Measurements from ENCODE around the gene ELOVL3. TPM values are rescaled to one million over a fixed set of nuclear protein-coding genes. Genes with fewer than 3 reads are reported as not detected.

ELOVL3 gene
- total and polyA plus RNA-seq, 2 experiments from 2014 or later = 0.59 TPM; not detected in 1

DNA sequence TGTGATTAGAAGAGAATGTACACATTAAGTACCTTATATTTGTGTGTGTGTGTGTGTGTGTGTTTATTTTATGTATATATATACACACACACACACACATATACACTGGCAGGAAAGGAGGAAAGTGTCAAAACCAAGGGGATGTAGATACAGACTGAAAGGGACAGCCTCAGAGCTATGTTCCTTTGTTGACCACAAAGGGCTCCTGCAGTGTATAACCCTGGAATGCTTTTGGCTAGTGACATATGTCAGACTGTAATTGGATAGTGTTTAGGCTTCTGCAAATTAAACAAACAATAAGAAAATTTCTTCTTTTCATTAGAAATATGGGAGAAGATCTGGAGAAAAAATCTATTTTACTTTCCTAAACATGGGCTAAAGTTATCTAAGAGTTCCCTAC, 35.1 kb downstream of the ELOVL3 start:
- no peak overlapping the region for H3K4me3 ChIP-seq
- no peaks in the 10 kb centered on the region for H3F3A ChIP-seq (replicated peaks; ENCODE audit: low read depth)
- Mint-ChIP-seq H3K36me3 (ENCODE audit: low read depth) (peaks cover 9% of the 10 kb centered on the region; the same call in 2 of the 3 replicates), H3K27me3 (ENCODE audit: insufficient read depth, low read depth, poor library complexity) (no peaks in the 10 kb centered on the region), H3K27ac (no peak overlapping the region), H3K4me1 (peaks cover 8% of the 10 kb centered on the region; the same call in 2 of the 3 replicates), H3K9me3 (no peaks in the 10 kb centered on the region), H3K4me3 (no peak overlapping the region)
- H2AFZ ChIP-seq = no peak overlapping the region
- TF ChIP-seq POLR2AphosphoS5 (IDR thresholded peaks at IDR 0.05; ENCODE audit: low read depth) (no peak), ZNF331 (CRISPR knock-in tag; IDR thresholded peaks at IDR 0.05; ENCODE audit: low read depth) (no peak)
- DNase-seq (ENCODE audit: low spot score) (no peak), ATAC-seq (no peak)
- no peaks in the 10 kb centered on the region for H3K9me2 ChIP-seq (ENCODE audit: insufficient read depth)
- H4K20me1 ChIP-seq (replicated peaks; ENCODE audit: insufficient read depth) = peaks cover 15% of the 10 kb centered on the region
- H3K4me1 ChIP-seq (ENCODE audit: insufficient read depth) = peaks cover 5% of the 10 kb centered on the region
- no peaks in the 10 kb centered on the region for H3K27me3 ChIP-seq (ENCODE audit: insufficient read depth)
- H3K27ac ChIP-seq (ENCODE audit: low read depth) = no peak overlapping the region
- H3K36me3 ChIP-seq (ENCODE audit: insufficient read depth) = no peaks in the 10 kb centered on the region
- peaks cover 6% of the 10 kb centered on the region; the same call in 1 of the 2 replicates for H3K79me2 ChIP-seq (replicated peaks; ENCODE audit: insufficient read depth)
- H3K4me2 ChIP-seq = no peak overlapping the region

DNA sequence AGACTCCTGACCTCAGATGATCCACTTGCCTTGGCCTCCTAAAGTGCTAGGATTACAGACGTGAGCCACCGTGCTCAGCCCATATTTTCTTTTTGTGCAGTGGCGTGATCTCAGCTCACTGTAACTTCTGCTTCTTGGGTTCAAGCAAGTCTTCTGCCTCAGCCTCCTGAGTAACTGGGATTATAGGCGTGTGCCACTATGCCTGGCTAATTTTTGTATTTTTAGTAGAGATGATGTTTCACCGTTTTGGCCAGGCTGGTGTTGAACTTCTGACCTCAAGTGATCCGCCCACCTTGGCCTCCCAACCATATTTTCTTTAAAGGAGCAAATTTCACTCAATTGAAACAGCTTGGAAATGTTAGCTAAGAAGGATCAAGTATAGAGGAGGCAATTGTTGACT, 35.7 kb downstream of the ELOVL3 start:
- Mint-ChIP-seq H3K9me3 (no peaks in the 10 kb centered on the region), H3K4me3 (no peak overlapping the region), H3K36me3 (ENCODE audit: low read depth) (peaks cover 9% of the 10 kb centered on the region; the same call in 2 of the 3 replicates), H3K27me3 (ENCODE audit: insufficient read depth, low read depth, poor library complexity) (no peaks in the 10 kb centered on the region), H3K27ac (no peak overlapping the region), H3K4me1 (peaks cover 8% of the 10 kb centered on the region; the same call in 2 of the 3 replicates)
- no peaks in the 10 kb centered on the region for H3F3A ChIP-seq (replicated peaks; ENCODE audit: low read depth)
- no peak overlapping the region for H3K4me3 ChIP-seq
- H3K4me1 ChIP-seq (ENCODE audit: insufficient read depth) = peaks cover 5% of the 10 kb centered on the region
- no peaks in the 10 kb centered on the region for H3K9me2 ChIP-seq (ENCODE audit: insufficient read depth)
- H3K27ac ChIP-seq (ENCODE audit: low read depth) = no peak overlapping the region
- no peak overlapping the region for H3K4me2 ChIP-seq
- H3K79me2 ChIP-seq (replicated peaks; ENCODE audit: insufficient read depth) = peaks cover 5% of the 10 kb centered on the region; the same call in 1 of the 2 replicates
- no peak for ATAC-seq
- no peaks in the 10 kb centered on the region for H3K27me3 ChIP-seq (ENCODE audit: insufficient read depth)
- H4K20me1 ChIP-seq (replicated peaks; ENCODE audit: insufficient read depth) = peaks cover 15% of the 10 kb centered on the region
- DNase-seq (ENCODE audit: low spot score) = no peak
- H3K36me3 ChIP-seq (ENCODE audit: insufficient read depth) = no peaks in the 10 kb centered on the region
- H2AFZ ChIP-seq = no peak overlapping the region
- TF ChIP-seq EZH2 (IDR thresholded peaks at IDR 0.05; ENCODE audit: low read depth, unreplicated experiment) (no peak), JUNB (IDR thresholded peaks at IDR 0.05; ENCODE audit: unreplicated experiment) (no peak), ZNF114 (CRISPR knock-in tag; IDR thresholded peaks at IDR 0.05) (no peak), POLR2AphosphoS5 (IDR thresholded peaks at IDR 0.05; ENCODE audit: low read depth) (no peak)
- TF ChIP-seq, protein P1, sequence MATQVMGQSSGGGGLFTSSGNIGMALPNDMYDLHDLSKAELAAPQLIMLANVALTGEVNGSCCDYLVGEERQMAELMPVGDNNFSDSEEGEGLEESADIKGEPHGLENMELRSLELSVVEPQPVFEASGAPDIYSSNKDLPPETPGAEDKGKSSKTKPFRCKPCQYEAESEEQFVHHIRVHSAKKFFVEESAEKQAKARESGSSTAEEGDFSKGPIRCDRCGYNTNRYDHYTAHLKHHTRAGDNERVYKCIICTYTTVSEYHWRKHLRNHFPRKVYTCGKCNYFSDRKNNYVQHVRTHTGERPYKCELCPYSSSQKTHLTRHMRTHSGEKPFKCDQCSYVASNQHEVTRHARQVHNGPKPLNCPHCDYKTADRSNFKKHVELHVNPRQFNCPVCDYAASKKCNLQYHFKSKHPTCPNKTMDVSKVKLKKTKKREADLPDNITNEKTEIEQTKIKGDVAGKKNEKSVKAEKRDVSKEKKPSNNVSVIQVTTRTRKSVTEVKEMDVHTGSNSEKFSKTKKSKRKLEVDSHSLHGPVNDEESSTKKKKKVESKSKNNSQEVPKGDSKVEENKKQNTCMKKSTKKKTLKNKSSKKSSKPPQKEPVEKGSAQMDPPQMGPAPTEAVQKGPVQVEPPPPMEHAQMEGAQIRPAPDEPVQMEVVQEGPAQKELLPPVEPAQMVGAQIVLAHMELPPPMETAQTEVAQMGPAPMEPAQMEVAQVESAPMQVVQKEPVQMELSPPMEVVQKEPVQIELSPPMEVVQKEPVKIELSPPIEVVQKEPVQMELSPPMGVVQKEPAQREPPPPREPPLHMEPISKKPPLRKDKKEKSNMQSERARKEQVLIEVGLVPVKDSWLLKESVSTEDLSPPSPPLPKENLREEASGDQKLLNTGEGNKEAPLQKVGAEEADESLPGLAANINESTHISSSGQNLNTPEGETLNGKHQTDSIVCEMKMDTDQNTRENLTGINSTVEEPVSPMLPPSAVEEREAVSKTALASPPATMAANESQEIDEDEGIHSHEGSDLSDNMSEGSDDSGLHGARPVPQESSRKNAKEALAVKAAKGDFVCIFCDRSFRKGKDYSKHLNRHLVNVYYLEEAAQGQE (IDR thresholded peaks at IDR 0.05; ENCODE audit: unreplicated experiment) = no peak
- TF ChIP-seq, protein P2, sequence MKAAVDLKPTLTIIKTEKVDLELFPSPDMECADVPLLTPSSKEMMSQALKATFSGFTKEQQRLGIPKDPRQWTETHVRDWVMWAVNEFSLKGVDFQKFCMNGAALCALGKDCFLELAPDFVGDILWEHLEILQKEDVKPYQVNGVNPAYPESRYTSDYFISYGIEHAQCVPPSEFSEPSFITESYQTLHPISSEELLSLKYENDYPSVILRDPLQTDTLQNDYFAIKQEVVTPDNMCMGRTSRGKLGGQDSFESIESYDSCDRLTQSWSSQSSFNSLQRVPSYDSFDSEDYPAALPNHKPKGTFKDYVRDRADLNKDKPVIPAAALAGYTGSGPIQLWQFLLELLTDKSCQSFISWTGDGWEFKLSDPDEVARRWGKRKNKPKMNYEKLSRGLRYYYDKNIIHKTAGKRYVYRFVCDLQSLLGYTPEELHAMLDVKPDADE (IDR thresholded peaks at IDR 0.05) = no peak
- TF ChIP-seq, protein P3, sequence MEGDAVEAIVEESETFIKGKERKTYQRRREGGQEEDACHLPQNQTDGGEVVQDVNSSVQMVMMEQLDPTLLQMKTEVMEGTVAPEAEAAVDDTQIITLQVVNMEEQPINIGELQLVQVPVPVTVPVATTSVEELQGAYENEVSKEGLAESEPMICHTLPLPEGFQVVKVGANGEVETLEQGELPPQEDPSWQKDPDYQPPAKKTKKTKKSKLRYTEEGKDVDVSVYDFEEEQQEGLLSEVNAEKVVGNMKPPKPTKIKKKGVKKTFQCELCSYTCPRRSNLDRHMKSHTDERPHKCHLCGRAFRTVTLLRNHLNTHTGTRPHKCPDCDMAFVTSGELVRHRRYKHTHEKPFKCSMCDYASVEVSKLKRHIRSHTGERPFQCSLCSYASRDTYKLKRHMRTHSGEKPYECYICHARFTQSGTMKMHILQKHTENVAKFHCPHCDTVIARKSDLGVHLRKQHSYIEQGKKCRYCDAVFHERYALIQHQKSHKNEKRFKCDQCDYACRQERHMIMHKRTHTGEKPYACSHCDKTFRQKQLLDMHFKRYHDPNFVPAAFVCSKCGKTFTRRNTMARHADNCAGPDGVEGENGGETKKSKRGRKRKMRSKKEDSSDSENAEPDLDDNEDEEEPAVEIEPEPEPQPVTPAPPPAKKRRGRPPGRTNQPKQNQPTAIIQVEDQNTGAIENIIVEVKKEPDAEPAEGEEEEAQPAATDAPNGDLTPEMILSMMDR (conservative IDR thresholded peaks at IDR 0.05; ENCODE audit: low read depth in 2 of 2) = no peak
- TF ChIP-seq, protein P4, sequence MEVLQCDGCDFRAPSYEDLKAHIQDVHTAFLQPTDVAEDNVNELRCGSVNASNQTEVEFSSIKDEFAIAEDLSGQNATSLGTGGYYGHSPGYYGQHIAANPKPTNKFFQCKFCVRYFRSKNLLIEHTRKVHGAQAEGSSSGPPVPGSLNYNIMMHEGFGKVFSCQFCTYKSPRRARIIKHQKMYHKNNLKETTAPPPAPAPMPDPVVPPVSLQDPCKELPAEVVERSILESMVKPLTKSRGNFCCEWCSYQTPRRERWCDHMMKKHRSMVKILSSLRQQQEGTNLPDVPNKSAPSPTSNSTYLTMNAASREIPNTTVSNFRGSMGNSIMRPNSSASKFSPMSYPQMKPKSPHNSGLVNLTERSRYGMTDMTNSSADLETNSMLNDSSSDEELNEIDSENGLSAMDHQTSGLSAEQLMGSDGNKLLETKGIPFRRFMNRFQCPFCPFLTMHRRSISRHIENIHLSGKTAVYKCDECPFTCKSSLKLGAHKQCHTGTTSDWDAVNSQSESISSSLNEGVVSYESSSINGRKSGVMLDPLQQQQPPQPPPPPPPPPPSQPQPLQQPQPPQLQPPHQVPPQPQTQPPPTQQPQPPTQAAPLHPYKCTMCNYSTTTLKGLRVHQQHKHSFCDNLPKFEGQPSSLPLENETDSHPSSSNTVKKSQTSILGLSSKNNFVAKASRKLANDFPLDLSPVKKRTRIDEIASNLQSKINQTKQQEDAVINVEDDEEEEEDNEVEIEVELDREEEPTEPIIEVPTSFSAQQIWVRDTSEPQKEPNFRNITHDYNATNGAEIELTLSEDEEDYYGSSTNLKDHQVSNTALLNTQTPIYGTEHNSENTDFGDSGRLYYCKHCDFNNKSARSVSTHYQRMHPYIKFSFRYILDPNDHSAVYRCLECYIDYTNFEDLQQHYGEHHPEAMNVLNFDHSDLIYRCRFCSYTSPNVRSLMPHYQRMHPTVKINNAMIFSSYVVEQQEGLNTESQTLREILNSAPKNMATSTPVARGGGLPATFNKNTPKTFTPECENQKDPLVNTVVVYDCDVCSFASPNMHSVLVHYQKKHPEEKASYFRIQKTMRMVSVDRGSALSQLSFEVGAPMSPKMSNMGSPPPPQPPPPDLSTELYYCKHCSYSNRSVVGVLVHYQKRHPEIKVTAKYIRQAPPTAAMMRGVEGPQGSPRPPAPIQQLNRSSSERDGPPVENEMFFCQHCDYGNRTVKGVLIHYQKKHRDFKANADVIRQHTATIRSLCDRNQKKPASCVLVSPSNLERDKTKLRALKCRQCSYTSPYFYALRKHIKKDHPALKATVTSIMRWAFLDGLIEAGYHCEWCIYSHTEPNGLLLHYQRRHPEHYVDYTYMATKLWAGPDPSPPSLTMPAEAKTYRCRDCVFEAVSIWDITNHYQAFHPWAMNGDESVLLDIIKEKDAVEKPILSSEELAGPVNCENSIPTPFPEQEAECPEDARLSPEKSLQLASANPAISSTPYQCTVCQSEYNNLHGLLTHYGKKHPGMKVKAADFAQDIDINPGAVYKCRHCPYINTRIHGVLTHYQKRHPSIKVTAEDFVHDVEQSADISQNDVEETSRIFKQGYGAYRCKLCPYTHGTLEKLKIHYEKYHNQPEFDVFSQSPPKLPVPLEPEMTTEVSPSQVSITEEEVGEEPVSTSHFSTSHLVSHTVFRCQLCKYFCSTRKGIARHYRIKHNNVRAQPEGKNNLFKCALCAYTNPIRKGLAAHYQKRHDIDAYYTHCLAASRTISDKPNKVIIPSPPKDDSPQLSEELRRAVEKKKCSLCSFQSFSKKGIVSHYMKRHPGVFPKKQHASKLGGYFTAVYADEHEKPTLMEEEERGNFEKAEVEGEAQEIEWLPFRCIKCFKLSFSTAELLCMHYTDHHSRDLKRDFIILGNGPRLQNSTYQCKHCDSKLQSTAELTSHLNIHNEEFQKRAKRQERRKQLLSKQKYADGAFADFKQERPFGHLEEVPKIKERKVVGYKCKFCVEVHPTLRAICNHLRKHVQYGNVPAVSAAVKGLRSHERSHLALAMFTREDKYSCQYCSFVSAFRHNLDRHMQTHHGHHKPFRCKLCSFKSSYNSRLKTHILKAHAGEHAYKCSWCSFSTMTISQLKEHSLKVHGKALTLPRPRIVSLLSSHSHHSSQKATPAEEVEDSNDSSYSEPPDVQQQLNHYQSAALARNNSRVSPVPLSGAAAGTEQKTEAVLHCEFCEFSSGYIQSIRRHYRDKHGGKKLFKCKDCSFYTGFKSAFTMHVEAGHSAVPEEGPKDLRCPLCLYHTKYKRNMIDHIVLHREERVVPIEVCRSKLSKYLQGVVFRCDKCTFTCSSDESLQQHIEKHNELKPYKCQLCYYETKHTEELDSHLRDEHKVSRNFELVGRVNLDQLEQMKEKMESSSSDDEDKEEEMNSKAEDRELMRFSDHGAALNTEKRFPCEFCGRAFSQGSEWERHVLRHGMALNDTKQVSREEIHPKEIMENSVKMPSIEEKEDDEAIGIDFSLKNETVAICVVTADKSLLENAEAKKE (CRISPR knock-in tag; IDR thresholded peaks at IDR 0.05) = no peak

All from GM23338 (cell line).